Metanephros (tissue), 2 donors: Measurements from ENCODE around the gene TRPM6. TPM values are rescaled to one million over a fixed set of nuclear protein-coding genes. Genes with fewer than 3 reads are reported as not detected.

Source experiments
- small RNA-seq: library from RNA; depleted of rRNA; stranded (forward); fragments of <200 nt; gene quantifications from one replicate; pipeline ENCODE3, GENCODE V24; 2014; ENCODE audit warnings: low replicate concordance
- total RNA-seq: library from RNA; depleted of rRNA; stranded (reverse); fragments of >200 nt; gene quantifications from one replicate; pipeline ENCODE4 v1.2.3, GENCODE V29; 2014

Gene TRPM6
- total RNA-seq = 3.0 TPM

GRCh38 chr9:74887041-74887980 lies at the start of gene TRPM6:
TSS of gene TRPM6 (minus strand) at chr9:74887921. CDS start at chr9:74887856, 65 bp downstream.

Small RNA genes within 50 kb of the gene (small RNA-seq; reads per million reads assigned to genes)
- not detected for gene RNU6-445P

Other genes starting within 250 kb of the TRPM6 start
- gene C9orf40, start 65.0 kb upstream of the TRPM6 start, total RNA-seq = 5.7 TPM
- gene CARNMT1, start 140.4 kb upstream of the TRPM6 start, total RNA-seq = 28.8 TPM
- gene NMRK1, start 200.2 kb upstream of the TRPM6 start, total RNA-seq = 13.1 TPM
- gene OSTF1, start 200.6 kb upstream of the TRPM6 start, total RNA-seq = 21.3 TPM